ENCODE data around the gene SYT12. TPM values are rescaled to one million over a fixed set of nuclear protein-coding genes. Genes with fewer than 3 reads are reported as not detected.

The SYT12 gene
- total and polyA plus RNA-seq, 2 donors (not counting 1 experiment from before 2014, with no cell fraction given), result not detected

DNA sequence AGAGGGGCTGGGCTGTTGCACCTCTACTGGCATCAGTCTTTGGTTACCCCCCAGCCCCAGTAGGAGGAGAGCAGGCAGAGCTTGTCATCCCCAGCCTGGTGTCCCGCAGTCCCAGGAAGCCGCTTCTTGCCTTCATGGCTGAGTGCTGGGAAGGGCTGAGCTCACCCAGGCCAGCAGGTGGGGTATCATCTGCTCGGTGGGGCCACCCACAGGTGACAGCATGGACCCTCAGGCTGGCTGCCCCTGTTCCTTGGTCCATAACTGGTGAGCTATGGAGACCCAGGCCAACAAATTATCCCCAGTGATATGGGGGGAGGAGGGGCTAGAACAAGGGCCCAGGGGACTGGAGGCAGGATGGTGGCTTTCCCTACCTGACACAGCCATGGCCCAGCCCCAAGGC is 27.2 kb downstream of the SYT12 start:
- no peak overlapping the region for H3K27ac Mint-ChIP-seq
- 87% methylated on average over 3 of the region's 3 CpGs for WGBS (ENCODE audit: insufficient coverage)
- H3K27ac ChIP-seq (ENCODE audit: low read length in 2 of 2), result no peak overlapping the region
- peaks cover 0 to 8% of the 10 kb centered on the region in 2 donors for H3K4me1 ChIP-seq (ENCODE audit: control insufficient read depth in 2 of 2, insufficient read depth in 2 of 2, low read length in 2 of 2)
- H3K9ac ChIP-seq (ENCODE audit: low read length), result no peak overlapping the region
- H3K4me2 ChIP-seq (replicated peaks; ENCODE audit: low read depth, low read length, poor library complexity, severe bottlenecking), result no peak overlapping the region
- no peak overlapping the region for H3K4me3 ChIP-seq (ENCODE audit: control extremely low read depth in 1 of 5, extremely low read depth in 1 of 5, insufficient read depth in 1 of 5, low read depth in 2 of 5, low read length in 4 of 5)
- H4K20me1 ChIP-seq (ENCODE audit: control insufficient read depth, insufficient read depth, low read length, poor library complexity, severe bottlenecking), result no peaks in the 10 kb centered on the region
- no peaks in the 10 kb centered on the region for H3K36me3 ChIP-seq (replicated peaks in 1 of 2; ENCODE audit: control extremely low read depth in 1 of 2, control insufficient read depth in 1 of 2, extremely low read depth in 1 of 2, insufficient read depth in 2 of 2, low read length in 1 of 2)
- DNase-seq (no peak), ATAC-seq (ENCODE audit: low read depth) (no peak)
- ChIA-PET POLR2A (no interaction called here), CTCF (no interaction called here)
- intact Hi-C loops (cut with micrococcal nuclease), result no loop called here
- TF ChIP-seq, protein P1, sequence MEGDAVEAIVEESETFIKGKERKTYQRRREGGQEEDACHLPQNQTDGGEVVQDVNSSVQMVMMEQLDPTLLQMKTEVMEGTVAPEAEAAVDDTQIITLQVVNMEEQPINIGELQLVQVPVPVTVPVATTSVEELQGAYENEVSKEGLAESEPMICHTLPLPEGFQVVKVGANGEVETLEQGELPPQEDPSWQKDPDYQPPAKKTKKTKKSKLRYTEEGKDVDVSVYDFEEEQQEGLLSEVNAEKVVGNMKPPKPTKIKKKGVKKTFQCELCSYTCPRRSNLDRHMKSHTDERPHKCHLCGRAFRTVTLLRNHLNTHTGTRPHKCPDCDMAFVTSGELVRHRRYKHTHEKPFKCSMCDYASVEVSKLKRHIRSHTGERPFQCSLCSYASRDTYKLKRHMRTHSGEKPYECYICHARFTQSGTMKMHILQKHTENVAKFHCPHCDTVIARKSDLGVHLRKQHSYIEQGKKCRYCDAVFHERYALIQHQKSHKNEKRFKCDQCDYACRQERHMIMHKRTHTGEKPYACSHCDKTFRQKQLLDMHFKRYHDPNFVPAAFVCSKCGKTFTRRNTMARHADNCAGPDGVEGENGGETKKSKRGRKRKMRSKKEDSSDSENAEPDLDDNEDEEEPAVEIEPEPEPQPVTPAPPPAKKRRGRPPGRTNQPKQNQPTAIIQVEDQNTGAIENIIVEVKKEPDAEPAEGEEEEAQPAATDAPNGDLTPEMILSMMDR (IDR thresholded peaks at IDR 0.05), result no peak
- TF ChIP-seq EZH2 (IDR thresholded peaks at IDR 0.05; ENCODE audit: borderline replicate concordance, insufficient read depth, low read depth, low read length, poor library complexity, severe bottlenecking), result no peak
- H3K4me3 Mint-ChIP-seq, result no peak overlapping the region
- H3K4me1 Mint-ChIP-seq, result peaks cover 8% of the 10 kb centered on the region
- peaks cover 33% of the 10 kb centered on the region for H3K27me3 Mint-ChIP-seq
- H3K9me3 Mint-ChIP-seq (ENCODE audit: insufficient read depth), result no peaks in the 10 kb centered on the region
- H3K9me3 ChIP-seq (ENCODE audit: control extremely low read depth in 1 of 3, control insufficient read depth in 2 of 3, insufficient read depth in 1 of 3, low read length in 2 of 3), result no peaks in the 10 kb centered on the region
- no peaks in the 10 kb centered on the region for H3K79me2 ChIP-seq (ENCODE audit: control insufficient read depth, insufficient read depth, low read length)
- no peak overlapping the region for H2AFZ ChIP-seq (ENCODE audit: insufficient read depth, low read depth, low read length, poor library complexity, severe bottlenecking)
- H3K27me3 ChIP-seq (replicated peaks in 1 of 4; ENCODE audit: control extremely low read depth in 1 of 4, control insufficient read depth in 3 of 4, insufficient read depth in 4 of 4, low read length in 3 of 4), result peaks cover 0 to 39% (median 6%) of the 10 kb centered on the region in 4 experiments

DNA sequence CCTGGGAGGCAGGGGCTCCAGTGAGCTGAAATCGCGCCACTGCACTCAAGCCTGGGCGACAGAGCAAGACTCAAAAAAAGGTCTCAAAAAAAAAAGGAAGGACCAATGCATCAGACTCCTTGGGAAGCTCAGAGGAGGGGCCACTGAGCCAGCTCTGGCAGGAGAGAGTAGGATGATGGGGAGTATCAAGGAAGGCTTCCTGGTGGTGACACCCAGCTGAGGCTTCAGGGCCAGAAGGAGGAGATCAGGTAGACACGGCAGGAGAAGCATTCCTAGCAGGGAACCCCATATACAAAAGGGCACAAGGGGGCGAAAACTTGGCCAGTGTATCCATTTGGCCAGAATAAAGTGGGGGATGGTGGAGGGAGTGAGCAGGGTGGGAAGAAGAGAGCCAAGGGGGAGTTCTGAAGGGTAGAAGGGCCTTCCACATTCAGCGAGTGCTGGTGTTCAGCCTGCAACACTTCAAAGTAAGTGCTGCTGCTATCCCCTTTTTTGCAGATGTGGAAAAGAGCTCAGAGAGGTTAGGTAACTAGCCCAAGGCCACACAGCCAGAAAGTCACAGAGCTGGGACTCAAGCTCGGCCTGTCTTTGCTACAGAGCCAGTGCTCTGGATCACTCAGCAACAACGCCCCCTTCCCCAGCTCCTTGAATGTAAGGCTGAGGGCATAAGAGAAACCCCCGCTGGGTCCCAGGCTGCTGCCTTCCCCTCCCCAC is 28.4 kb downstream of the SYT12 start:
- Histone ChIP-seq H3K27ac (ENCODE audit: low read length in 2 of 2) (no peak overlapping the region), H3K9me3 (ENCODE audit: control extremely low read depth in 1 of 3, control insufficient read depth in 2 of 3, insufficient read depth in 1 of 3, low read length in 2 of 3) (peaks cover 0 to 4% (median 0%) of the 10 kb centered on the region in 3 donors), H3K79me2 (ENCODE audit: control insufficient read depth, insufficient read depth, low read length) (no peaks in the 10 kb centered on the region), H4K20me1 (ENCODE audit: control insufficient read depth, insufficient read depth, low read length, poor library complexity, severe bottlenecking) (no peaks in the 10 kb centered on the region), H3K4me3 (ENCODE audit: control extremely low read depth in 1 of 5, extremely low read depth in 1 of 5, insufficient read depth in 1 of 5, low read depth in 2 of 5, low read length in 4 of 5) (no peak overlapping the region), H3K36me3 (replicated peaks in 1 of 2; ENCODE audit: control extremely low read depth in 1 of 2, control insufficient read depth in 1 of 2, extremely low read depth in 1 of 2, insufficient read depth in 2 of 2, low read length in 1 of 2) (no peaks in the 10 kb centered on the region), H3K9ac (ENCODE audit: low read length) (no peak overlapping the region), H3K27me3 (replicated peaks in 1 of 4; ENCODE audit: control extremely low read depth in 1 of 4, control insufficient read depth in 3 of 4, insufficient read depth in 4 of 4, low read length in 3 of 4) (peaks cover 0 to 46% (median 9%) of the 10 kb centered on the region in 4 experiments), H3K4me2 (replicated peaks; ENCODE audit: low read depth, low read length, poor library complexity, severe bottlenecking) (no peak overlapping the region), H3K4me1 (ENCODE audit: control insufficient read depth in 2 of 2, insufficient read depth in 2 of 2, low read length in 2 of 2) (peaks cover 6 to 12% of the 10 kb centered on the region in 2 donors), H2AFZ (ENCODE audit: insufficient read depth, low read depth, low read length, poor library complexity, severe bottlenecking) (no peak overlapping the region)
- Mint-ChIP-seq H3K4me3 (no peak overlapping the region), H3K27ac (no peak overlapping the region), H3K27me3 (peaks cover 32% of the 10 kb centered on the region), H3K9me3 (ENCODE audit: insufficient read depth) (no peaks in the 10 kb centered on the region), H3K4me1 (peaks cover 13% of the 10 kb centered on the region)
- intact Hi-C loops (cut with micrococcal nuclease), result no loop called here
- DNase-seq (no peak), ATAC-seq (ENCODE audit: low read depth) (no peak)
- ChIA-PET POLR2A (interaction anchor here (0.7 kb wide), 1 partner anchor 559 kb away, joined by 3 read pairs; no protein-coding TSS in a partner anchor), CTCF (interaction anchor here (0.7 to 1.2 kb wide), 3 partner anchors 14 to 45 kb away, joined by 3 to 4 read pairs (median 3); no protein-coding TSS in a partner anchor)
- no peak for TF ChIP-seq EZH2 (IDR thresholded peaks at IDR 0.05; ENCODE audit: borderline replicate concordance, insufficient read depth, low read depth, low read length, poor library complexity, severe bottlenecking)
- TF ChIP-seq, protein P1 (IDR thresholded peaks at IDR 0.05), result no peak
- 96% methylated on average over 7 of the region's 9 CpGs for WGBS (ENCODE audit: insufficient coverage)

Data from B cell (primary cell).